ENCODE results near the gene GGT1.

DNA sequence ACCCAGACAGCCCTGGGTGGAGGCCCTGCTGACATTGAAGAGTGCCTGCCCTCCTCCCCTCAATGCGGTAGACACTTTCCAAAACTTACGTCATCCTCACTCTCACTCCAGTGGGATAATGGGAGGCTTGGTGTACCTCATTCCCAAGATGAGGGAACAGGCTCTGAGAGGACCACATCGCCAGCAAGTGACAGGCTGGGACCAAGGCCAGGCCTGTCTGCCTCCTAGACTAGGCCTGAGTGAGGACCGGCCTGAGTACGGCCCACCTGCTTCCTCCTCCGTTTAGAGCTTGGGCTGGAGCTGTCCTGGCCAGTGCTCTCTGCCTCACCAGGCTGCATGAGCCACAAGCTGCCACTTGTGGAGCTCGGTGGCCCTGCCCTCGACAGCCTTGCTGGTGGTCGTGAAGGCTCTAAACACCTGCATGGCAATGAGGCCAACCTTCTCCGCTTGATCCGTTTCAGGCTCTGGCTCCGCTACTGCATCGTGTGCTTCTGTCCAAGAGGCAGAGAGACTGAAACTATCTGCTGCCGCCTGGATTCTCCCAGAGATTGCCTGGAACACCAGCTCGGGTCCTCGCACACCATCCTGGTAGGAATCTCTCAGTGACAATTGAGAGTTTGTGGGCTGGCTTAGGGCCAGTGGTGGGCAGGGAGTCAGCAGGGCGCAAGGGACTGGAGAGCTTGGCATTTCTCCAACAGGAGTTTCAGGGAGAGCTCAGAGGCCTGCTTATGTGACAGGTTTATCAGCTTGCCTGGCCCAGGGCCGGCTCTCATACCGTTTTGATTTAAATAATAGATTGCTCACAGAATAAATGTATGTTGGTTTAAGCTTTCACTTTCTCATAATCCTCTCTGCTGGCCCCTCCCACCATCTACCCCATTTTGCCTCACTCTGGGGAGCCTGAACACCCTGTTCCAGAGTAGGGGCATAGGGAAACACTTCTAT, 19.5 kb upstream of the GGT1 start:
- TF ChIP-seq, protein P1, sequence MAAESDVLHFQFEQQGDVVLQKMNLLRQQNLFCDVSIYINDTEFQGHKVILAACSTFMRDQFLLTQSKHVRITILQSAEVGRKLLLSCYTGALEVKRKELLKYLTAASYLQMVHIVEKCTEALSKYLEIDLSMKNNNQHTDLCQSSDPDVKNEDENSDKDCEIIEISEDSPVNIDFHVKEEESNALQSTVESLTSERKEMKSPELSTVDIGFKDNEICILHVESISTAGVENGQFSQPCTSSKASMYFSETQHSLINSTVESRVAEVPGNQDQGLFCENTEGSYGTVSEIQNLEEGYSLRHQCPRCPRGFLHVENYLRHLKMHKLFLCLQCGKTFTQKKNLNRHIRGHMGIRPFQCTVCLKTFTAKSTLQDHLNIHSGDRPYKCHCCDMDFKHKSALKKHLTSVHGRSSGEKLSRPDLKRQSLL (tag by site-specific recombination; IDR thresholded peaks at IDR 0.05) = no peak
- TF ChIP-seq ZNF214 (tag by site-specific recombination; IDR thresholded peaks at IDR 0.05; ENCODE audit: borderline replicate concordance) = no peak
